ENCODE results near the gene STX5.

The STX5 gene

GRCh38 chr11:62799486-62799885 is 32.4 kb downstream of the STX5 start:
- no peak overlapping the region for H3K9ac ChIP-seq (ENCODE audit: low read depth, low read length)
- TF ChIP-seq CTCF (IDR thresholded peaks at IDR 0.05; ENCODE audit: borderline replicate concordance, extremely low read depth, low read length, poor library complexity, severe bottlenecking) (no peak), EZH2 (IDR thresholded peaks at IDR 0.05; ENCODE audit: borderline replicate concordance, low read depth, low read length, severe bottlenecking) (no peak)
- peaks cover 18% of the 10 kb centered on the region; the same call in 1 of the 2 replicates for H4K20me1 ChIP-seq (ENCODE audit: insufficient read depth, low read length)

GRCh38 chr11:62796281-62796680 is 35.6 kb downstream of the STX5 start:
- ATAC-seq (ENCODE audit: insufficient read depth, low read depth), result no peak
- Histone ChIP-seq H4K20me1 (ENCODE audit: insufficient read depth, low read length) (0 out of 2 replicates have a peak, but pooled peaks cover 5% of the 10 kb centered on the region), H3K4me1 (ENCODE audit: insufficient read depth, low read length) (peaks cover 14% of the 10 kb centered on the region), H3K27ac (ENCODE audit: low read length) (no peak overlapping the region), H3K27me3 (ENCODE audit: insufficient read depth, low read length, poor library complexity) (no peaks in the 10 kb centered on the region), H3K9ac (ENCODE audit: low read depth, low read length) (no peak overlapping the region), H3K9me3 (ENCODE audit: insufficient read depth, low read length, severe bottlenecking) (no peaks in the 10 kb centered on the region), H2AFZ (ENCODE audit: low read depth, low read length) (no peak overlapping the region), H3K4me2 (ENCODE audit: insufficient read depth, low read length) (no peak overlapping the region), H3K4me3 (ENCODE audit: low read depth in 1 of 2, low read length in 2 of 2) (no peak overlapping the region), H3K79me2 (ENCODE audit: insufficient read depth, low read length) (peaks cover 22% of the 10 kb centered on the region), H3K36me3 (ENCODE audit: insufficient read depth, low read length) (peaks cover 95% of the 10 kb centered on the region)
- DNase-seq, result no peak
- no peak for TF ChIP-seq EZH2 (IDR thresholded peaks at IDR 0.05; ENCODE audit: borderline replicate concordance, low read depth, low read length, severe bottlenecking)
- no peak for TF ChIP-seq CTCF (IDR thresholded peaks at IDR 0.05; ENCODE audit: borderline replicate concordance, extremely low read depth, low read length, poor library complexity, severe bottlenecking)

More at GRCh38 chr11:62799486-62799885, 32.4 kb downstream of the STX5 start:
- Histone ChIP-seq H3K27me3 (ENCODE audit: insufficient read depth, low read length, poor library complexity) (no peaks in the 10 kb centered on the region), H2AFZ (ENCODE audit: low read depth, low read length) (no peak overlapping the region), H3K79me2 (ENCODE audit: insufficient read depth, low read length) (peaks cover 43% of the 10 kb centered on the region), H3K4me3 (ENCODE audit: low read depth in 1 of 2, low read length in 2 of 2) (no peak overlapping the region), H3K9me3 (ENCODE audit: insufficient read depth, low read length, severe bottlenecking) (no peaks in the 10 kb centered on the region), H3K4me2 (ENCODE audit: insufficient read depth, low read length) (no peak overlapping the region), H3K4me1 (ENCODE audit: insufficient read depth, low read length) (peaks cover 16% of the 10 kb centered on the region), H3K36me3 (ENCODE audit: insufficient read depth, low read length) (peaks cover 93% of the 10 kb centered on the region), H3K27ac (ENCODE audit: low read length) (no peak overlapping the region)
- DNase-seq, result no peak
- ATAC-seq (ENCODE audit: insufficient read depth, low read depth), result no peak

GRCh38 chr11:62794201-62794775 is 37.6 kb downstream of the STX5 start:
- no peak for TF ChIP-seq CTCF (IDR thresholded peaks at IDR 0.05; ENCODE audit: borderline replicate concordance, extremely low read depth, low read length, poor library complexity, severe bottlenecking)
- TF ChIP-seq EZH2 (IDR thresholded peaks at IDR 0.05; ENCODE audit: borderline replicate concordance, low read depth, low read length, severe bottlenecking), result no peak
- Histone ChIP-seq H3K4me2 (ENCODE audit: insufficient read depth, low read length) (no peak overlapping the region), H4K20me1 (ENCODE audit: insufficient read depth, low read length) (0 out of 2 replicates have a peak, but pooled peaks cover 2% of the 10 kb centered on the region), H3K36me3 (ENCODE audit: insufficient read depth, low read length) (peaks cover 93% of the 10 kb centered on the region), H3K4me3 (ENCODE audit: low read depth in 1 of 2, low read length in 2 of 2) (no peak overlapping the region), H3K9ac (ENCODE audit: low read depth, low read length) (no peak overlapping the region), H3K27me3 (ENCODE audit: insufficient read depth, low read length, poor library complexity) (no peaks in the 10 kb centered on the region), H3K79me2 (ENCODE audit: insufficient read depth, low read length) (peaks cover 33% of the 10 kb centered on the region), H3K27ac (ENCODE audit: low read length) (no peak overlapping the region), H3K4me1 (ENCODE audit: insufficient read depth, low read length) (peaks cover 32% of the 10 kb centered on the region), H2AFZ (ENCODE audit: low read depth, low read length) (no peak overlapping the region), H3K9me3 (ENCODE audit: insufficient read depth, low read length, severe bottlenecking) (no peaks in the 10 kb centered on the region)
- DNase-seq (no peak), ATAC-seq (ENCODE audit: insufficient read depth, low read depth) (no peak)
